Measurements from ENCODE around the gene HS6ST3.
"Not testable (repeated sequence)": the region's sequence is repeated elsewhere in the genome, so short reads cannot be mapped to it uniquely, and the experiment has no call there.

The HS6ST3 gene

GRCh38 chr13:96454466-96454865, 364.6 kb downstream of the HS6ST3 start:
- DNase-seq: no peak

DNA sequence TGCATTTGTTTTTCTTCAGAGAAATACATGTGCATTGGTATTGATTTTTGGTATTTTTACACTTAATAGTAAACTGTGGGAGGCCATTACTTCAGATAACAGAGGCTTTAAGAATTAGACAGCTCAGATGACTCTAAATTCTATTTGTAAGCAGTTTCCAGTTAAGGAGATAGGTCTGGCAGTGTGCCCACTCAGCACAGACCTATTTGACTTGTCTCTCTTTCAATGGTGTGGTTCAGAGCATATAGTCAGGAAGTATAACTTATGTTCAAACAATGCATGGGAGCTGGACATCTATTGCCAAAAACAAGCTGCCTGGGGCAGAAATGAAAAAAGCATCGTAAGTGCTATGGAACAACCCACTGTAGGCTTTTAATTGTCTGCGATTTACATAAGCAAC, 370.7 kb downstream of the HS6ST3 start:
- no peak for DNase-seq

DNA sequence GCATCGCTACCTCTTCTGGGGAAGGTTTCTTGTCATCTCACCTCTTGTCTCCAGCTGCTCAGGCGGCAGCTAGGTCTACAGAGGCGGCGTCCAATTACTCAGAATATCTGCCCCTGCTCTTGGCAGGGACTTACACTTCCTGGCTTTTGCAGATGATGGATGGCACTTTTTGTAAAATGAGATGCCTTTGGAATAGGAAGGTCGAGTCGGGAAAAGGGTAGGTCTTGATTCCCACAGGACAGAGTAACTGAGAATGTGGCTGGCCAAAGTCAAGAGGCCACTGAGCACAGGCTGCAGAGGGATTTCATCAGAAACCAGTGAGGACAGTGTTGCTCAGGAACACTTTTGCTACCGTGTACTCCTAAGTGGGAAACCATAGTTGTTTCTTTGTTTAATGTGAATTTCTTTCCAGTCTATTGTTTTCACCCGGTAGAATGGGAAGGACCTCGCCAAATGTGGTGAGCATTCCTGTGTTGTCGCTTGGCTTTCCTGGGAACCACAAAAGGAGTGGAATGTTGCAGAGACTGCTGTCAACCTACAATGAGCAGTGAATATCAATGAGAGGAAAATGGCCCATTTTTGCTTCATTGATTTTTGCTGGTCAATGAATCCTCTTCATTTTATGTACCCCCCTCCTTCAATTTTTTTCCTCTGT, 383.7 kb downstream of the HS6ST3 start:
- DNase-seq: no peak

GRCh38 chr13:96474181-96474557, 384.3 kb downstream of the HS6ST3 start:
- DNase-seq: no peak

DNA sequence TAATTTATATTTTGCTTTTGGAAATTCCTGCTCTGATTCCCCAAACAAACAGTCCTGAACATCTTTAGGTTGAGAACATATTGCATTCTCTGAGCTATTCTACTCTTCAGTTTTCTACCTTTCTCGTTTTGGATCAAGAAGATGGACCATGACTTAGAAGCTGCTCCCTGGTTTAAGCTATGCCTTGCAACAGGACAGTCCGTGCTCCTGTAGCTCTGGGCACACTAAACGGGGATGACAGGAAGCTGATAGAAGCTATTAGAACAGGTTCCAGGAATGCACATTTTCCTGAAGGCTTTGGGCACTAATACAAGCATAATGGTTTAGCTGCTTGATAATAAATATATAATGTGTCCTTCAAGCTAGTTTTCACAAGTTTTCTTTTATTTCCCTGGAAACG, 385.2 kb downstream of the HS6ST3 start:
- no peak for DNase-seq

GRCh38 chr13:96481482-96481881, 391.6 kb downstream of the HS6ST3 start:
- no peak for DNase-seq

GRCh38 chr13:96490496-96490989, 400.6 kb downstream of the HS6ST3 start:
- DNase-seq: no peak

DNA sequence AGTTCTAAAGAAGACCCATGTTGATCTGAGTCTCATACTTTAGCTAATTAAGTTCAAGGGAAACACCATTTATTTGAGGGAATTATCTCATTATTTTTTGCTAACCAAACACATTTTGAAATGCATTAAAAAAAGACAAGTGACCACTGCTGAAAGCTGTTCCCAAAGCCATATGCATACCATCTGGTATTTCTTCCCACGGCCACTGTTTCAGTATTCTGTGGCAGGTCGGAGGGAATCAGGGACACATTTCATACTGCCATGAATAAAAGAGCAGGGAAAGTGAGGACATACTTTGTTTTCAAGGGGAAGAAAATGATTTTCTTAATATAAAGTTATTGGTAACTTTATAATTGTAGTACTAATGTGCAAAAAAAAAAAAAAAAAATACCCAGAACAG, 401.2 kb downstream of the HS6ST3 start:
- no peak for DNase-seq

GRCh38 chr13:96492766-96493165, 402.9 kb downstream of the HS6ST3 start:
- no peak for DNase-seq

GRCh38 chr13:96499656-96500055, 409.7 kb downstream of the HS6ST3 start:
- DNase-seq: no peak

- DNase-seq: no peak
Measured at GRCh38 chr13:96500953-96501352, 411.0 kb downstream of the HS6ST3 start.

GRCh38 chr13:96503481-96503880, 413.6 kb downstream of the HS6ST3 start:
- no peak for DNase-seq

DNA sequence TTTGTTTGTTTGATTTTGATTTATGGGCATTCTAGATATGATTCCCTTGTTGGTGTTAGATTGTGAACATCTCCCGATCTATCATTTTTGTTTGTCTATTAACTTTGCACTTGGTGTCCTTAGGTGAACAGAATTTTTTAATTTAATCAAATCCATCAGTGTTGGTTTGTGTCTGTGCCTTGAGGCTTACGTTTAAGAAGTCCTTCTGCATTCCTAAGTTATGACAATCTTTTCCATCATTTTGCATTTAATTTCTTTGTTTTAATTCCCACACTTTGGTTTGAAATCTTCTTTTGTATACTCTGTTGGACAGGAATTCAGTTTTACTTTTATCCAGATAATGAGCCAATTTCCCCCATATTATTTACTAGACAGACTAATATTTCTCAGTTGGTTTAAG, 421.7 kb downstream of the HS6ST3 start:
- DNase-seq: no peak

DNA sequence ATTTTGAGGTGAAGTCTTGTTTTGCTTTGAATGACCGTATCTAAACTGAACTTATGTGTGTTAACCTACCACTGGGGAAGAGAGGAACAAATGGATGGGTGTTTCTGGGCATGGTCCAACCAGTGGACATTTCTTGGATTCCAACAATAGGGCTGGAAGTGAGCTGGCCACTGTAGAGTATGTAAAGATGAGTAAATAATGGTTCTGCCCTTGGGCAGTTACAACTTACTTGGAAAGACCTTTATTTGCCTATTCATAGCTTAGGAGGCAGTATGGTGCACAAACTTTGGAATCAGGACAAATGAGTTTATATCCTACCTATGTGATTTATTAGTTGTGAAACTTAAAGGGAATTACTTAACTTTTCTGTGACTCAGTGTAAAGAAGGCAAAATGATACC, 429.5 kb downstream of the HS6ST3 start:
- no peak for DNase-seq

DNA sequence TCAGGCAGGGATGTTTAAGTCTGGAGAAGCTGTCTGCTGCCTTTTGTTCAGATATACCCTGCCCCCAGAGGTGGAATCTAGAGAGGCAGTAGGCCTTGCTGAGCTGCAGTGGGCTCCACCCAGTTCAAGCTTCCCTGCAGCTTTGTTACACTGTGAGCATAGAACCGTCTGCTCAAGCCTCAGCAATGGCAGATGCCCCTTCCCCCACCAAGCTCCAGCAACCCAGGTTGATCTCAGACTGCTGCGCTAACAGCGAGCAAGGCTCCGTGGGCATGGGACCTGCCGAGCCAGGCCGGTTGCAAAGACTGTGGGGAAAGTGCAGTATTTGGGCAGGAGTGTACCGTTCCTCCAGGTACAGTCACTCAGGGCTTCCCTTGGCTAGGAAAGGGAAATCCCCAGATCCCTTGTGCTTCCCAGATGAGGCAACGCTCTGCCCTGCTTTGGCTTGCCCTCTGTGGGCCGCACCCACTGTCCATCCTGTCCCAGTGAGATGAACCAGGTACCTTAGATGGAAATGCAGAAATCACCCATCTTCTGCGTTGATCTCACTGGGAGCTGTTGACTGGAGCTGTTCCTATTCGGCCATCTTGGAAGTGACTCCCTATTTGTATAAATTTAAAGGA, 434.6 kb downstream of the HS6ST3 start:
- not testable (repeated sequence) for DNase-seq

DNA sequence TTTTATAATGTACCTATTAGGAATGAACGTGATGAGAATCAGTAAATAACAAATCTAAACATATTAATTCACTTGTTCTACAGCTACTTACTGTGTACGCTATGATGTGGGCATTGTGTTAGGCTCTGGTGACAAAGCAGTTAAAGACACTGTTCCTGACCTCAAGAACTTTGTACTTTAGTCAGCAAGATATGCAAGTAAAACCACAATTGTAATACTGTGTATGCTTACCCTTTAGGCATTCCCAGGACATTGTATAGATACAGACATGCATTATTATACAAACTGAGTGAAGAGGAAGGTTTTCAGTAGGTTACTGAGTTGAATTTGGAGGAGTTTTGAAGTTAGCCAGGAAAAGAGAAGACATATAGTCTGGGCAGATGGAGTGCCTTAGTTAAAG, 435.8 kb downstream of the HS6ST3 start:
- DNase-seq: no peak

DNA sequence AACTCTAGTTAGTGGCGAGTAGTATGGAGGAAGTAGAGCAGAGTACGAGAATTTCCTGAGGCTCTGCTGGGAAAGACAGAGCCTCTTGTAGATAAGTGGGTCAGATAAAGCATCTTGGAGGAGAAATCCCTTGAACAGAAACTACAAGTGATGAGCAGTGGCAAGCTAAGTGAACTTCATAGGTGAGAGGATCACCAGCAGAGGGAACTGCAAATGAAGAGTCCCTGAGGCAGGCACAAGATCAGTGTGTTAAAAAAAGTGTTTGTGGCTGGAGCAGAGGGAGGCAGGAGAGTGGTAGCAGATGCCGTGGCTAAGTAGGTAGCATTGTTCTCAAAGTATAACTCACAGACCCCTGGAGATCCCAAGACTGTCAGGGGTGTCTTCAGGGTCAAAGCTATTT, 437.6 kb downstream of the HS6ST3 start:
- DNase-seq: no peak

GRCh38 chr13:96532804-96533203, 442.9 kb downstream of the HS6ST3 start:
- no peak for DNase-seq

GRCh38 chr13:96533408-96533807, 443.5 kb downstream of the HS6ST3 start:
- no peak for DNase-seq

DNA sequence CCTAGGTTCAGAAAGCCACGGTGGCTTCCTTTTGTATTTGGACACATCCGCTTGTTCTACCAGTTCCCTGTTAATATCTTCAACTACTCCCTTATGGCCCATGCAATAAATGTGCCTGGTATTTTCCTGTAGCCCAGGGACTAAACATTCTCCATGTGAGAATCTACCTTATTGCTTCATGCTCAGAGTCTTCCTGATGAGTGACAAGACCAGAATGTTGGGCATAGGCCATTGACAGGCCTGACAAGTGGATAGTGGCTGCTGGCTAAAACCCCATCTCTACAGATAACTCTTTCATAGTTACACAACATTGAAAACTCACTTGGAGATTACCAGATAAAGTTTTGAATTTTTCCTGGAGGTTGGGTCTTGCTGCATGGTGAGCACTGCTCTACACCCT, 449.9 kb downstream of the HS6ST3 start:
- DNase-seq: no peak

GRCh38 chr13:96540670-96541069, 450.8 kb downstream of the HS6ST3 start:
- DNase-seq: no peak

- no peak for DNase-seq
Measured at GRCh38 chr13:96542986-96543385, 453.1 kb downstream of the HS6ST3 start.

DNA sequence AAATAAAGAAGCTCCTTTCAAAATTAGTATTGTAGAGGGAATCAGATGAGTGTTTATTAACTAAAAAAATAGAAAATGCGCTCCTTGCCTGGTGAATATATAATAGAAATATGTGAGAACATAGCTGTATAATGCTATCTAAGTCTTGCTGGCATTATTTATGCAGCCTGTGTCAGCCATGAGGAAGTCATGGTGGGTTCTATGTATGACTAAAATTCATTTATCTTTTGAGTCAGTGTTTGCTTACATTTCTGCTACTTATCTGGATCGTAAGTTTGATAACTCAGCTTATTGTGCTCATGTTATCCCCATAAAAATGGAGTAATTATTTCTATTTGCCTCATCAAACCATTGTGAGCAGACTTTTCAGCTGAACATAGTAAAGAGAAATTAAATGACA, 455.1 kb downstream of the HS6ST3 start:
- DNase-seq: no peak

GRCh38 chr13:96546463-96546862, 456.6 kb downstream of the HS6ST3 start:
- DNase-seq: no peak

- DNase-seq: no peak
Measured at GRCh38 chr13:96551546-96551945, 461.6 kb downstream of the HS6ST3 start.
